Neural crest cell (in vitro differentiated cells): Measurements from ENCODE around the gene BRK1. TPM values are rescaled to one million over a fixed set of nuclear protein-coding genes. Genes with fewer than 3 reads are reported as not detected.

ENCODE experiments used
- DNase-seq: peaks from one replicate; pipeline ENCODE4 v3.0.0; 2021; ENCODE audit warnings: low read depth, mixed read lengths, low spot score
- H3K27ac Mint-ChIP-seq: one replicate; pipeline ENCODE4 v1.8.0; 2021; ENCODE audit warnings: mild to moderate bottlenecking, mixed read lengths; ENCODE audit not compliant: unreplicated experiment
- H3K27me3 Mint-ChIP-seq: 2 replicates; pipeline ENCODE4 v1.8.0; 2021; ENCODE audit warnings: low read depth, mild to moderate bottlenecking, mixed read lengths
- H3K36me3 Mint-ChIP-seq: 2 replicates; pipeline ENCODE4 v1.8.0; 2021; ENCODE audit warnings: low read depth, mild to moderate bottlenecking, mixed read lengths
- H3K4me1 Mint-ChIP-seq: 2 replicates; pipeline ENCODE4 v1.8.0; 2021; ENCODE audit warnings: mixed read lengths
- H3K4me3 Mint-ChIP-seq: one replicate; pipeline ENCODE4 v1.8.0; 2021; ENCODE audit warnings: mild to moderate bottlenecking, mixed read lengths
- H3K9me3 Mint-ChIP-seq: 2 replicates; pipeline ENCODE4 v1.8.0; 2021; ENCODE audit warnings: mixed read lengths
- CTCF ChIP-seq: fragments of 200-600 bp; sonication (generic); conservative IDR thresholded peaks from 2 replicates; pipeline ENCODE4 v1.5.0; 2021; ENCODE audit warnings: antibody characterized with exemption, mild to moderate bottlenecking
- total RNA-seq: library from RNA; stranded (reverse); gene quantifications from 2 replicates; pipeline ENCODE4 v1.2.1, GENCODE V29; 2021

Gene BRK1
- total RNA-seq, 1 donor from 2014 or later = 125 TPM

GRCh38 chr3:10149226-10149625 lies 33.8 kb downstream of the BRK1 start:
- peaks cover 13% of the 10 kb centered on the region for H3K4me1 Mint-ChIP-seq
- H3K36me3 Mint-ChIP-seq = peaks cover 14% of the 10 kb centered on the region
- H3K9me3 Mint-ChIP-seq = no peaks in the 10 kb centered on the region
- H3K27ac Mint-ChIP-seq = no peak overlapping the region
- no peak for DNase-seq
- no peaks in the 10 kb centered on the region for H3K27me3 Mint-ChIP-seq
- no peak overlapping the region for H3K4me3 Mint-ChIP-seq
- TF ChIP-seq CTCF = no peak

- Mint-ChIP-seq H3K27me3 (no peaks in the 10 kb centered on the region), H3K27ac (no peak overlapping the region), H3K9me3 (no peaks in the 10 kb centered on the region), H3K4me1 (peaks cover 5% of the 10 kb centered on the region), H3K4me3 (no peak overlapping the region), H3K36me3 (peaks cover 10% of the 10 kb centered on the region)
- TF ChIP-seq CTCF = no peak
- DNase-seq = no peak
Observed at GRCh38 chr3:10150987-10151386, 35.5 kb downstream of the BRK1 start.

- Mint-ChIP-seq H3K27me3 (no peaks in the 10 kb centered on the region), H3K9me3 (no peaks in the 10 kb centered on the region), H3K4me1 (no peaks in the 10 kb centered on the region), H3K27ac (no peak overlapping the region), H3K36me3 (peaks cover 10% of the 10 kb centered on the region), H3K4me3 (no peak overlapping the region)
- no peak for TF ChIP-seq CTCF
- no peak for DNase-seq
Observed at GRCh38 chr3:10154335-10155122, 39.1 kb downstream of the BRK1 start.

- no peaks in the 10 kb centered on the region for H3K4me1 Mint-ChIP-seq
Observed at GRCh38 chr3:10155123-10155472, 39.6 kb downstream of the BRK1 start.

GRCh38 chr3:10155658-10156057 lies 40.2 kb downstream of the BRK1 start:
- peak overlapping the region; percentile 32 for H3K27ac Mint-ChIP-seq
- H3K27me3 Mint-ChIP-seq = no peaks in the 10 kb centered on the region
- no peaks in the 10 kb centered on the region for H3K4me1 Mint-ChIP-seq

More at GRCh38 chr3:10155123-10155472, 39.6 kb downstream of the BRK1 start:
- no peaks in the 10 kb centered on the region for H3K9me3 Mint-ChIP-seq
- no peak for DNase-seq
- no peaks in the 10 kb centered on the region for H3K27me3 Mint-ChIP-seq
- H3K4me3 Mint-ChIP-seq = no peak overlapping the region
- TF ChIP-seq CTCF = no peak
- H3K36me3 Mint-ChIP-seq = peaks cover 6% of the 10 kb centered on the region
- H3K27ac Mint-ChIP-seq = no peak overlapping the region

More at GRCh38 chr3:10155658-10156057, 40.2 kb downstream of the BRK1 start:
- Mint-ChIP-seq H3K36me3 (peaks cover 3% of the 10 kb centered on the region), H3K9me3 (no peaks in the 10 kb centered on the region), H3K4me3 (no peak overlapping the region)
- DNase-seq = no peak
- no peak for TF ChIP-seq CTCF
